HepG2 (cell line): Measurements from ENCODE around the gene MTREX. TPM values are rescaled to one million over a fixed set of nuclear protein-coding genes. Genes with fewer than 3 reads are reported as not detected.

Experiments used
- AGO2 ChIP-seq: fragments of 200-400 bp; formaldehyde crosslinking; optimal IDR thresholded peaks from 2 replicates; pipeline ENCODE3; 2017; ENCODE audit warnings: mild to moderate bottlenecking, low read depth, low read length, moderate library complexity
- ATF2 ChIP-seq: sonication (generic); formaldehyde crosslinking; IDR thresholded peaks from 2 replicates; pipeline ENCODE4 v1.4.0; 2020; ENCODE audit warnings: missing genetic modification reagents
- ATF5 ChIP-seq: sonication (generic); formaldehyde crosslinking; IDR thresholded peaks from 2 replicates; pipeline ENCODE4 v1.4.0; 2020; ENCODE audit warnings: mild to moderate bottlenecking, low read depth, missing genetic modification reagents
- CHD2 ChIP-seq: IDR thresholded peaks from 2 replicates; pipeline ENCODE4 v1.6.1; 2011; ENCODE audit warnings: low read depth, low read length, improper control_type of control experiment
- E2F5 ChIP-seq: sonication (generic); formaldehyde crosslinking; conservative IDR thresholded peaks from 2 replicates; pipeline ENCODE4 v1.4.0; 2020; ENCODE audit warnings: missing genetic modification reagents
- ELF4 ChIP-seq: sonication (generic); formaldehyde crosslinking; IDR thresholded peaks from 2 replicates; pipeline ENCODE4 v1.5.0; 2020; ENCODE audit warnings: missing genetic modification reagents, mild to moderate bottlenecking, moderate library complexity, borderline replicate concordance
- ETV5 ChIP-seq: IDR thresholded peaks from 2 replicates; pipeline ENCODE4 v1.6.1; 2018; ENCODE audit warnings: missing biosample characterization, missing genetic modification reagents, inconsistent platforms, borderline replicate concordance
- FOXC1 ChIP-seq: sonication (generic); formaldehyde crosslinking; IDR thresholded peaks from 2 replicates; pipeline ENCODE4 v1.8.0; 2022; ENCODE audit warnings: mild to moderate bottlenecking, missing genetic modification reagents, borderline replicate concordance
- MED13 ChIP-seq: sonication (generic); formaldehyde crosslinking; IDR thresholded peaks from 2 replicates; pipeline ENCODE4 v1.5.0; 2020; ENCODE audit warnings: missing genetic modification reagents
- REXO4 ChIP-seq: sonication (generic); formaldehyde crosslinking; IDR thresholded peaks from 2 replicates; pipeline ENCODE4 v1.8.0; 2022; ENCODE audit warnings: missing genetic modification reagents, mild to moderate bottlenecking, borderline replicate concordance
- SNAI1 ChIP-seq: sonication (generic); formaldehyde crosslinking; IDR thresholded peaks from 2 replicates; pipeline ENCODE4 v1.5.0; 2020; ENCODE audit warnings: mild to moderate bottlenecking, missing genetic modification reagents, borderline replicate concordance
- ZNF674 ChIP-seq: sonication (generic); formaldehyde crosslinking; IDR thresholded peaks from 2 replicates; pipeline ENCODE4 v1.5.0; 2020; ENCODE audit warnings: low read depth, mild to moderate bottlenecking, missing genetic modification reagents
- ZNF703 ChIP-seq: sonication (generic); formaldehyde crosslinking; IDR thresholded peaks from 2 replicates; pipeline ENCODE4 v1.5.1; 2020; ENCODE audit warnings: missing genetic modification reagents, mild to moderate bottlenecking, moderate library complexity, borderline replicate concordance
- ZNF781 ChIP-seq: sonication (generic); formaldehyde crosslinking; IDR thresholded peaks from 2 replicates; pipeline ENCODE4 v1.5.1; 2020; ENCODE audit warnings: borderline replicate concordance, mild to moderate bottlenecking, missing genetic modification reagents; ENCODE audit errors: not compliant biosample characterization
- ZNF790 ChIP-seq: sonication (generic); formaldehyde crosslinking; IDR thresholded peaks from 2 replicates; pipeline ENCODE4 v1.8.0; 2022; ENCODE audit warnings: missing genetic modification reagents, mild to moderate bottlenecking, borderline replicate concordance
- polyA plus RNA-seq, 8 experiments: library from polyadenylated mRNA; depleted of rRNA in 3 of 8; stranded (reverse) in 7 of 8; unstranded in 1 of 8; fragments of >200 nt; fragmentation: Illumina TruSeq in 4 of 8; extraction: Trizol in 4 of 8; gene quantifications; 2 replicates each; pipeline versions ENCODE4 v1.2.1 to v1.2.3, GENCODE V29; 2011 to 2016; ENCODE audit warnings: low read depth in 4 of 8, missing spikeins in 1 of 8, mixed read lengths in 1 of 8; ENCODE audit not compliant: insufficient read depth in 1 of 8
- total RNA-seq, 5 experiments: library from RNA; depleted of rRNA; stranded (reverse); fragments of >200 nt; fragmentation: Illumina TruSeq; extraction: Trizol; gene quantifications; 2 replicates each; pipeline ENCODE4 v1.2.3, GENCODE V29; 2016; ENCODE audit warnings: low read depth in 1 of 5
- TF ChIP-seq, protein P1 (sequence below): sonication (generic); formaldehyde crosslinking; IDR thresholded peaks from one replicate; pipeline ENCODE4 v1.5.1; 2020; ENCODE audit warnings: mild to moderate bottlenecking, missing genetic modification reagents; ENCODE audit errors: not compliant biosample characterization

MTREX gene
- total and polyA plus RNA-seq, 2 of the 13 experiments (the other 11 are each of a cell fraction or from before 2014, with no cell fraction given), result 16.4 to 91.5 TPM

DNA sequence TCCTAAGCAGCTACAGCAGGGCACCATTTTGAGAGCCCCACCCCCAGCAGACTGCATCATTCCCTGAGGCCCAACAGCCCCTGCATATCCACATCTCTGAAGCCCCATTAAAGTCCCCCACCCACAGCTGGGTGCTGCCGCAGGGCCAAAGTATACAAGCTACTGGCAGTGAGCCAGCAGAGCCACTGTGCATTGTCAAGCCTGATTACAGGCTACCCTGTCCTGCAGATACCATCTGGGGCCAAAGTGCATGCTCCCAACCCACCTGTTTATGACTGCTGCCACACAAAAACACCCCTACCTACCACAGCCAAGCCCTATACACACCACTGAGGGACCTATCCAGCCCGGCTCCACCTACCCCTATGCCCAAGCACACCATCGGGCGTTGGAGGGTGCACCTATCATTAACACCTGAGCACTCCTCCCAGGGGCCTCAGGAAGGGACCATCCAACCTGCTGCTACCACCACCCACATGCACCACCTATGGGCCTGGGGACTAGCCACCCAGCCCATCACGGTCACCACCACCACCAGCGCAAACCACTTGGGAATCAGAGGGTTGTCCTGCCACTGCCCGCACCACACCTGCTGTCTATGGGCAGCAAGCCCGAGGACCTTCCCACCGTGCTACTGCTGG lies 121.9 kb downstream of the MTREX start (continued):
- TF ChIP-seq ATF2 (CRISPR knock-in tag), result no peak
- no peak for TF ChIP-seq ELF4 (CRISPR knock-in tag)
- TF ChIP-seq ZNF781 (CRISPR knock-in tag), result no peak
- TF ChIP-seq, protein P1, sequence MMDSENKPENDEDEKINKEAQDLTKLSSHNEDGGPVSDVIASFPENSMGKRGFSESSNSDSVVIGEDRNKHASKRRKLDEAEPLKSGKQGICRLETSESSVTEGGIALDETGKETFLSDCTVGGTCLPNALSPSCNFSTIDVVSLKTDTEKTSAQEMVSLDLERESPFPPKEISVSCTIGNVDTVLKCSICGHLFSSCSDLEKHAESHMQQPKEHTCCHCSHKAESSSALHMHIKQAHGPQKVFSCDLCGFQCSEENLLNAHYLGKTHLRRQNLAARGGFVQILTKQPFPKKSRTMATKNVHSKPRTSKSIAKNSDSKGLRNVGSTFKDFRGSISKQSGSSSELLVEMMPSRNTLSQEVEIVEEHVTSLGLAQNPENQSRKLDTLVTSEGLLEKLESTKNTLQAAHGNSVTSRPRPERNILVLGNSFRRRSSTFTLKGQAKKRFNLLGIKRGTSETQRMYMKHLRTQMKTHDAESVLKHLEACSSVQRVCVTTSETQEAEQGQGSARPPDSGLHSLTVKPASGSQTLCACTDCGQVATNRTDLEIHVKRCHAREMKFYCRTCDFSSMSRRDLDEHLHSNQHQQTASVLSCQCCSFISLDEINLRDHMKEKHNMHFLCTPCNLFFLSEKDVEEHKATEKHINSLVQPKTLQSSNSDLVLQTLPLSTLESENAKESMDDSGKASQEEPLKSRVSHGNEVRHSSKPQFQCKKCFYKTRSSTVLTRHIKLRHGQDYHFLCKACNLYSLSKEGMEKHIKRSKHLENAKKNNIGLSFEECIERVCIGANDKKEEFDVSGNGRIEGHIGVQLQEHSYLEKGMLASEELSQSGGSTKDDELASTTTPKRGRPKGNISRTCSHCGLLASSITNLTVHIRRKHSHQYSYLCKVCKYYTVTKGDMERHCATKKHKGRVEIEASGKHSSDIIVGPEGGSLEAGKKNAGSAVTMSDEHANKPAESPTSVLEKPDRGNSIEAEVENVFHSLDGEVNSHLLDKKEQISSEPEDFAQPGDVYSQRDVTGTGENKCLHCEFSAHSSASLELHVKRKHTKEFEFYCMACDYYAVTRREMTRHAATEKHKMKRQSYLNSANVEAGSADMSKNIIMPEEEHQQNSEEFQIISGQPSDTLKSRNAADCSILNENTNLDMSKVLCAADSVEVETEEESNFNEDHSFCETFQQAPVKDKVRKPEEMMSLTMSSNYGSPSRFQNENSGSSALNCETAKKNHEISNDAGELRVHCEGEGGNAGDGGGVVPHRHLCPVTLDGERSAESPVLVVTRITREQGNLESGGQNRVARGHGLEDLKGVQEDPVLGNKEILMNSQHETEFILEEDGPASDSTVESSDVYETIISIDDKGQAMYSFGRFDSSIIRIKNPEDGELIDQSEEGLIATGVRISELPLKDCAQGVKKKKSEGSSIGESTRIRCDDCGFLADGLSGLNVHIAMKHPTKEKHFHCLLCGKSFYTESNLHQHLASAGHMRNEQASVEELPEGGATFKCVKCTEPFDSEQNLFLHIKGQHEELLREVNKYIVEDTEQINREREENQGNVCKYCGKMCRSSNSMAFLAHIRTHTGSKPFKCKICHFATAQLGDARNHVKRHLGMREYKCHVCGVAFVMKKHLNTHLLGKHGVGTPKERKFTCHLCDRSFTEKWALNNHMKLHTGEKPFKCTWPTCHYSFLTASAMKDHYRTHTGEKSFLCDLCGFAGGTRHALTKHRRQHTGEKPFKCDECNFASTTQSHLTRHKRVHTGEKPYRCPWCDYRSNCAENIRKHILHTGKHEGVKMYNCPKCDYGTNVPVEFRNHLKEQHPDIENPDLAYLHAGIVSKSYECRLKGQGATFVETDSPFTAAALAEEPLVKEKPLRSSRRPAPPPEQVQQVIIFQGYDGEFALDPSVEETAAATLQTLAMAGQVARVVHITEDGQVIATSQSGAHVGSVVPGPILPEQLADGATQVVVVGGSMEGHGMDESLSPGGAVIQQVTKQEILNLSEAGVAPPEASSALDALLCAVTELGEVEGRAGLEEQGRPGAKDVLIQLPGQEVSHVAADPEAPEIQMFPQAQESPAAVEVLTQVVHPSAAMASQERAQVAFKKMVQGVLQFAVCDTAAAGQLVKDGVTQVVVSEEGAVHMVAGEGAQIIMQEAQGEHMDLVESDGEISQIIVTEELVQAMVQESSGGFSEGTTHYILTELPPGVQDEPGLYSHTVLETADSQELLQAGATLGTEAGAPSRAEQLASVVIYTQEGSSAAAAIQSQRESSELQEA (CRISPR knock-in tag), result no peak
- peak; percentile 79 for TF ChIP-seq AGO2
- TF ChIP-seq E2F5 (CRISPR knock-in tag), result no peak
- TF ChIP-seq ZNF703 (CRISPR knock-in tag), result no peak
- TF ChIP-seq SNAI1, result no peak
- TF ChIP-seq REXO4 (CRISPR knock-in tag), result no peak
- no peak for TF ChIP-seq FOXC1 (CRISPR knock-in tag)
- no peak for TF ChIP-seq ZNF790 (CRISPR knock-in tag)
- no peak for TF ChIP-seq ZNF674
- no peak for TF ChIP-seq ETV5
- TF ChIP-seq CHD2, result no peak
- no peak for TF ChIP-seq MED13
- TF ChIP-seq ATF5, result no peak
